Activated B cell treated with CpG ODN at 0.5 μM for 24 hours (primary cell): Measurements from ENCODE around the gene CUX1. TPM values are rescaled to one million over a fixed set of nuclear protein-coding genes. Genes with fewer than 3 reads are reported as not detected.
"Not testable (repeated sequence)": the region's sequence is repeated elsewhere in the genome, so short reads cannot be mapped to it uniquely, and the experiment has no call there.

ENCODE experiments used
- ATAC-seq: fragments of 200-7000 bp; cut with Tn5 transposase; one replicate; pipeline ENCODE4 v1.10.0; 2021; ENCODE audit warnings: low read depth, mild to moderate bottlenecking, moderate library complexity
- CTCF ChIA-PET: fragments of 350-600 bp; sonication (Branson Sonifier 250); formaldehyde crosslinking; loops from one replicate; lab custom pipeline; 2021; ENCODE audit warnings: antibody characterized with exemption; lab: Charles Lee
- POLR2A ChIA-PET: fragments of 350-600 bp; sonication (Branson Sonifier 250); formaldehyde crosslinking; loops from one replicate; lab custom pipeline; 2021; ENCODE audit warnings: antibody characterized with exemption; lab: Charles Lee
- DNase-seq: peaks from one replicate; pipeline ENCODE4 v3.0.0; 2022
- H3K27ac Mint-ChIP-seq: one replicate; pipeline ENCODE4 v1.8.0; 2020; ENCODE audit warnings: mixed read lengths
- H3K27me3 Mint-ChIP-seq: one replicate; pipeline ENCODE4 v1.8.0; 2021; ENCODE audit warnings: mixed read lengths
- H3K36me3 Mint-ChIP-seq: one replicate; pipeline ENCODE4 v1.8.0; 2021; ENCODE audit warnings: low read depth, mixed read lengths
- H3K4me1 Mint-ChIP-seq: one replicate; pipeline ENCODE4 v1.8.0; 2021; ENCODE audit warnings: mixed read lengths
- H3K4me3 Mint-ChIP-seq: one replicate; pipeline ENCODE4 v1.8.0; 2020; ENCODE audit warnings: mild to moderate bottlenecking, mixed read lengths
- H3K9me3 Mint-ChIP-seq: one replicate; pipeline ENCODE4 v1.8.0; 2020; ENCODE audit warnings: mixed read lengths
- intact Hi-C: fragments of 100-400 bp; cut with micrococcal nuclease; formaldehyde crosslinking; loops from one replicate; pipeline ENCODE4 v1.15.1; 2024
- total RNA-seq: library from RNA; stranded (reverse); gene quantifications from 2 replicates; pipeline ENCODE4 v1.2.3, GENCODE V29; 2022
- TF ChIP-seq, protein P1 (sequence below): fragments of 200-600 bp; IDR thresholded peaks from one replicate; pipeline ENCODE4 v1.8.0; 2022; ENCODE audit warnings: antibody characterized with exemption, mild to moderate bottlenecking

Gene CUX1
- total RNA-seq, 1 donor from 2014 or later = 61.7 TPM

DNA sequence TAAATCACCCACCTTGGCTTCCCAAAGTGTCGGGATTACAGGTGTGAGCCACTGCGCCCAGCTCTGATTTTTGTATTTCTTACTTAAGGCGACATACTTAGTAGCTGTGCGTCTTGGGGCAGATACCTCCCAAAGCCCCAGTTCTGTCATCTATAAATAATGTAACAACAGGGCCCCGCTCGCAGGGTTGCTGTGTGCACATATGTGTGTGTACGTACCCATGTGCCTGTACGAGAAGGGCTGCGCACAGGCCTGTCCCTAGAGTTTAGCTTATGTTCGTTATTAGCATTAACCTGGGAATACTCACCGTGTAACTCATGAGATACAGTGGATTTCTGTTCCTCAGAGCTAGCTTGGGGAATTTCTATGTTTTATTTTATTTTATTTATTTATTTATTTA lies 103.6 kb downstream of the CUX1 start:
- H3K4me1 Mint-ChIP-seq = no peaks in the 10 kb centered on the region
- H3K27ac Mint-ChIP-seq = no peak overlapping the region
- no peaks in the 10 kb centered on the region for H3K27me3 Mint-ChIP-seq
- no peaks in the 10 kb centered on the region for H3K9me3 Mint-ChIP-seq
- DNase-seq (no peak), ATAC-seq (no peak)
- POLR2A ChIA-PET = no interaction called here
- intact Hi-C loops = no loop called here
- TF ChIP-seq, protein P1, sequence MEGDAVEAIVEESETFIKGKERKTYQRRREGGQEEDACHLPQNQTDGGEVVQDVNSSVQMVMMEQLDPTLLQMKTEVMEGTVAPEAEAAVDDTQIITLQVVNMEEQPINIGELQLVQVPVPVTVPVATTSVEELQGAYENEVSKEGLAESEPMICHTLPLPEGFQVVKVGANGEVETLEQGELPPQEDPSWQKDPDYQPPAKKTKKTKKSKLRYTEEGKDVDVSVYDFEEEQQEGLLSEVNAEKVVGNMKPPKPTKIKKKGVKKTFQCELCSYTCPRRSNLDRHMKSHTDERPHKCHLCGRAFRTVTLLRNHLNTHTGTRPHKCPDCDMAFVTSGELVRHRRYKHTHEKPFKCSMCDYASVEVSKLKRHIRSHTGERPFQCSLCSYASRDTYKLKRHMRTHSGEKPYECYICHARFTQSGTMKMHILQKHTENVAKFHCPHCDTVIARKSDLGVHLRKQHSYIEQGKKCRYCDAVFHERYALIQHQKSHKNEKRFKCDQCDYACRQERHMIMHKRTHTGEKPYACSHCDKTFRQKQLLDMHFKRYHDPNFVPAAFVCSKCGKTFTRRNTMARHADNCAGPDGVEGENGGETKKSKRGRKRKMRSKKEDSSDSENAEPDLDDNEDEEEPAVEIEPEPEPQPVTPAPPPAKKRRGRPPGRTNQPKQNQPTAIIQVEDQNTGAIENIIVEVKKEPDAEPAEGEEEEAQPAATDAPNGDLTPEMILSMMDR = no peak
- CTCF ChIA-PET = no interaction called here
- H3K36me3 Mint-ChIP-seq = peaks cover 32% of the 10 kb centered on the region
- no peak overlapping the region for H3K4me3 Mint-ChIP-seq

DNA sequence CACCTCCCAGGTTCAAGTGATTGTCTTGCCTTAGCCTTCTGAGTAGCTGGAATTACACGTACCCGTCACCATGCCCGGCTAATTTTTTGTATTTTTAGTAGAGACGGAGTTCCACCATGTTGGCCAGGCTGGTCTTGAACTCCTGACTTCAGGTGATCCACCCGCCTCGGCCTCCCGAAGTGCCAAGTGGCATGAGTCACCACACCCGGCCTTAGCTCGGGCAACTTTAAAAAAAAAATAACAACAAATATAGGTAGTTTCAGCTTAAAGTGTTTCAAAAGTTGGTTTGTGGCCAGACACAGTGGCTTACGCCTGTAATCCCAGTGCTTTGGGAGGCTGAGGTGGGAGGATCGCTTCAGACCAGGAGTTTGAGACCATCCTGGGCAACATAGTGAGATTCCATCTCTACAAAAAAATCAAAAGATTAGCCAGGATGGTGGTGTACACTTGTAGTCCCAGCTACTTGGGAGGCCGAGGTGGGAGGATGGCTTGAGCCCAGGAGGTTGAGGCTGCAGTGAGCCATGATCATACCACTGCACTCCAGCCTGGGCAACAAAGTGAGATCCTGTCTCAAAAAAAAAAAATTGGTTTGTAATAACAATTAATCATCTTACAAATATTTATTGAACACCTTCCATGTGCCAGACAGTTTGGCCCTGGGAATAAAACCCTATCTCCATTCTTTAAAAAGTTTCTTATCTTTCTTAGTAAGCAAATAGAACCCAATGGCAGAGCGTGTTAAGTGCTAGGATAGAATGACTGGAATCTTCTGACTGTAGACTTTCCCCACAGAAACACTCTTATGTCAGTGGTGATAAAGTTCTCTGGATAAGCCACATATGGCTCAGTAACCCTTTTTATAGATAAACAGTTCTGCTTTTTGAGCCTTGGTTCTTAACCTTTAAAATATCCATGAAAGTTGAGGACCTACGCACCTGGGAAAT lies 104.4 kb downstream of the CUX1 start:
- CTCF ChIA-PET, H3K27ac Mint-ChIP-seq, H3K9me3 Mint-ChIP-seq, POLR2A ChIA-PET, H3K4me3 Mint-ChIP-seq, DNase-seq, H3K27me3 Mint-ChIP-seq, H3K4me1 Mint-ChIP-seq, intact Hi-C loops, ATAC-seq: not testable (repeated sequence)
- H3K36me3 Mint-ChIP-seq = peaks cover 26% of the 10 kb centered on the region

DNA sequence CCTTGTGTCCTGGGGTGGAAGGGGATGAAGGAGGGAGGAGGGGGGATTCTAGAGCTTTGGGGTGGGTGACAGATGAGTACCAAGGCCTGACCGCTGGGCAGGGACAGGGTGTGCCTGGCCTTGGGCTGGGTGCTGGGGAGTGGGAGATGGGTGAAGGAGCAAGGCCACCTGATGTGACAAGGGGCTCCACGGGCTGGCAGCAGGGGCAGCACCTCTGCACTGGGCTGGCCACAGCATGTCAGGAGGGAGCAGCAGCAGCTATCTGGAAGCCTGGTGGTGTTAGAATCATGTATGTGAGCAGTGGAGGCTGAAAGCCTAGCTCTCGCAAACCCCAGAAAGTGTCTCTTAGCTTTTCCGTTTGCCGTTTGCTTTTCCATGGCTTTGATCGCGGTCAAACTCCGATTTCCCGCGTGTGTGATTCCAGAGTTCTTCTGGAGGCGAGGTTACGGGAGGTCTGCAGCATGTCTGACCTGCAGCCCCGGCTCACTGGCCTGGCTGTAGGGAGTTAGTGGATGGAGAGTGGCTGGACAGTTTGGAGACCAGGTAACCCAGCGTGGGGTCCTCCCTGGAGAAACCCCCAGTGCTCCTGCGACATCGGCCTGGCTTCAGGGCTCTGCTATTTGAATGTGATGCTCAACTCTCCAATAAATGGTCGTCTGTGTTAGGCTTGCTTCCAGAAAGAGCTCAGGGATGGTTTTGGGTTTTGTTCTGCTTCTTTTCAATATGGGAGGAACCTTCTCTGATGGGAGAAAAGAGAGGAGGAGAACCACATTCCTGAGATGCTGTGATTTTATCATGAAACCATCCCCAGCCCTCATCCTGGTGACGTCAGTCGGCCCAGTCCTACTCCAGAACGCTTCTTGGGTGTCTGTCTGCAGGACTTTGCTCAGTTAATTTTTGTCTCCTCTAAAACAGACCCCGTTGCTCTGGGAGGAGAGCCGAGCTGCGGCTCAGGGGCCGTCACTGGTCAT lies 105.5 kb downstream of the CUX1 start:
- Mint-ChIP-seq H3K4me3 (no peak overlapping the region), H3K36me3 (peaks cover 18% of the 10 kb centered on the region), H3K27me3 (no peaks in the 10 kb centered on the region), H3K9me3 (no peaks in the 10 kb centered on the region), H3K27ac (no peak overlapping the region), H3K4me1 (no peaks in the 10 kb centered on the region)
- CTCF ChIA-PET = no interaction called here
- intact Hi-C loops = no loop called here
- POLR2A ChIA-PET = no interaction called here
- TF ChIP-seq, protein P1 = no peak
- DNase-seq = no peak
- no peak for ATAC-seq

DNA sequence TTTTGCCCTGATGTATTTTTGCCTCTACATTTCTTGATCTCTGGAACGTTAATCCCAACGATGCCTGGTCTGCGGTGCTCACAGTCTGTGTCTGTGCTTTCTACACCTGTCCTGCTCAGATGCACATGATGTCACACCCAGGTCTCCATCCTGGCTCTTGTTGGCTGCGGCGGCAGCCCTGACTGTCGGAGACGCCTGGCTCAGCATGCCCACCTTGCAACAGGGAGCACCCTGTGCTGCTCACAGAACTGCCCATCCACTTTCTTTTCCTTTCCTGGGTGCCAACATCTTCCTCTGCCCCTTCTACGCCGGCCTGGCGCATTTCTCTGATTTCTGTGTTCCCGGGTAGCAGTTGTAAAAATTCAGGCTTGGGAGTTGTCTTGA lies 106.2 kb downstream of the CUX1 start:
- intact Hi-C loops = no loop called here

DNA sequence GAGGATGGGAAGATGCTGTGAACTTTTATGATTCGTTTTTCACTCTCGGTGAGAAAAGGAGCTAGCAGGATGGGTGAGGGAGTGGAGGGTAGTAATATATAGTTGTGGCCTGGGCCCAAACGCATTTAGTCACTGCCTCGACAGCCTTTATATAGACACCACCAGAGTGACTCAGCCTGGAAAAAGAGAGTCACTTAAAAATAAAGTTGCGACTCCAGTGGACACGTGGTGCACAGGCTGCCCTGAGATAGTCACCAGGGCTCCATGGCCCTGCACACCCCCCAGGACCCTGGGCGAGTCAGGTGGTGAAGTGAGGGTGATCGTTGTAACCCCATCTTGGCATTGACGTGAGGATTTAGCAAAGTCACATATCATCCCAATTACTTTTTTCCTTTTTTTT lies 106.7 kb downstream of the CUX1 start:
- Mint-ChIP-seq H3K9me3 (no peaks in the 10 kb centered on the region), H3K27me3 (no peaks in the 10 kb centered on the region), H3K36me3 (peaks cover 14% of the 10 kb centered on the region), H3K4me1 (no peaks in the 10 kb centered on the region), H3K27ac (no peak overlapping the region), H3K4me3 (no peak overlapping the region)
- ATAC-seq (no peak), DNase-seq (no peak)
- CTCF ChIA-PET = no interaction called here
- intact Hi-C loops = no loop called here
- TF ChIP-seq, protein P1 = no peak
- POLR2A ChIA-PET = no interaction called here

More for the DNA sequence above, 106.2 kb downstream of the CUX1 start:
- peaks cover 18% of the 10 kb centered on the region for H3K36me3 Mint-ChIP-seq
- CTCF ChIA-PET = no interaction called here
- DNase-seq = no peak
- TF ChIP-seq, protein P1 = no peak
- ATAC-seq = no peak
- no peaks in the 10 kb centered on the region for H3K27me3 Mint-ChIP-seq
- POLR2A ChIA-PET = no interaction called here
- no peaks in the 10 kb centered on the region for H3K4me1 Mint-ChIP-seq
- no peak overlapping the region for H3K27ac Mint-ChIP-seq
- no peak overlapping the region for H3K4me3 Mint-ChIP-seq
- H3K9me3 Mint-ChIP-seq = no peaks in the 10 kb centered on the region
